ENCODE results near the gene ARHGAP31.

DNA sequence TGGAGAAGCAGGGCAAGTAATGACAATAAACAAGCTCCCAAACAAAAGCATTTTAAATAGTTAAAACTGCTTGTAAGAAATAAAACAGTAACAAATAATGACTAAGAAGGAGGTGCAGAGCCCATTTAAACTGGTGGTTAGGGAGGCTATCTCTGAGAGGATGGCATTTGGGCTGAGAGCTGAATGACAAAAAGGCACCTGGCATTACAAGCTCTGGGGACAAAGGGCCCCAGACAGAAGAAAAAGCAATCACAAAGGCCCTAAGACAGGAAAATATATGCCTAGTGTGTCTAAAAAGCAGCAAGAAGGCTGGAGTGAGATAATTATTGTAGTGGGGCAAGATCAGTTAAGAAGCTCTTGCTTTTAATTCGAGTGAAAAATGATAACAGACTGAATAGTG lies 159.6 kb downstream of the ARHGAP31 start:
- no peak for TF ChIP-seq CTCF (IDR thresholded peaks at IDR 0.05)
- no peak for TF ChIP-seq POLR2A (IDR thresholded peaks at IDR 0.05)
